Measurements from ENCODE around the gene ITGBL1. TPM values are rescaled to one million over a fixed set of nuclear protein-coding genes. Genes with fewer than 3 reads are reported as not detected.

ITGBL1 gene
- total and polyA plus RNA-seq, 2 donors (not counting 3 experiments of a cell fraction or from before 2014, with no cell fraction given), result 4.6 to 8.8 TPM

DNA sequence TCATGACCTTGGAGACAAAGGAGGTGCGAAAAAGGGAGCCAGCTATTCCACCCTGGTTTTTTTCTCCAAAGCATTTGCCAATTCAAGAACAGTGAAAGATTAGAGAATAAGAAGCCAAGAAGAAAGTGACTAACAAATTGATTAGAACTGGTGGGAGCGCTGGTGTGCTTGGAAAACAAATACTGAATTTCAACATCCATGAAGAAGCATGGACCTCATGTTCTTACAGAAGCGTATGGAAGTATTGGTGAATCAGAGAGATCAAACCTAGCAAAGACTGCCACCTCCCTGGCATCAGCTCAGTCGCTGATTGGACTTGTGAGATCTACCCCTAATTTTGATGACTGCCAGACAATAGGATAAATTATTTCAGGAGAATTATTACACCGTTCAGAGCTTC lies 195.3 kb downstream of the ITGBL1 start:
- no peak overlapping the region for H3K27ac ChIP-seq (ENCODE audit: insufficient read depth, low read depth, low read length)
- no peak overlapping the region for H3K4me3 ChIP-seq (replicated peaks in 1 of 3; ENCODE audit: insufficient read depth in 1 of 3, low read depth in 1 of 3, low read length in 3 of 3)
- FAIRE-seq (no peak), DNase-seq (ENCODE audit: low read depth, low spot score) (no peak)
- ChIA-PET CTCF (no interaction called here), POLR2A (no interaction called here)
- H3K79me2 ChIP-seq (ENCODE audit: control insufficient read depth, insufficient read depth, low read length), result no peaks in the 10 kb centered on the region
- TF ChIP-seq JUN (IDR thresholded peaks at IDR 0.05; ENCODE audit: borderline replicate concordance, insufficient read depth, insufficient read length, low read depth), result no peak
- TF ChIP-seq, protein P1, sequence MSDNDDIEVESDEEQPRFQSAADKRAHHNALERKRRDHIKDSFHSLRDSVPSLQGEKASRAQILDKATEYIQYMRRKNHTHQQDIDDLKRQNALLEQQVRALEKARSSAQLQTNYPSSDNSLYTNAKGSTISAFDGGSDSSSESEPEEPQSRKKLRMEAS (IDR thresholded peaks at IDR 0.05; ENCODE audit: insufficient read depth, insufficient read length), result no peak
- no peak for TF ChIP-seq MYC (IDR thresholded peaks at IDR 0.05; ENCODE audit: low read depth, low read length)
- TF ChIP-seq, protein P2, sequence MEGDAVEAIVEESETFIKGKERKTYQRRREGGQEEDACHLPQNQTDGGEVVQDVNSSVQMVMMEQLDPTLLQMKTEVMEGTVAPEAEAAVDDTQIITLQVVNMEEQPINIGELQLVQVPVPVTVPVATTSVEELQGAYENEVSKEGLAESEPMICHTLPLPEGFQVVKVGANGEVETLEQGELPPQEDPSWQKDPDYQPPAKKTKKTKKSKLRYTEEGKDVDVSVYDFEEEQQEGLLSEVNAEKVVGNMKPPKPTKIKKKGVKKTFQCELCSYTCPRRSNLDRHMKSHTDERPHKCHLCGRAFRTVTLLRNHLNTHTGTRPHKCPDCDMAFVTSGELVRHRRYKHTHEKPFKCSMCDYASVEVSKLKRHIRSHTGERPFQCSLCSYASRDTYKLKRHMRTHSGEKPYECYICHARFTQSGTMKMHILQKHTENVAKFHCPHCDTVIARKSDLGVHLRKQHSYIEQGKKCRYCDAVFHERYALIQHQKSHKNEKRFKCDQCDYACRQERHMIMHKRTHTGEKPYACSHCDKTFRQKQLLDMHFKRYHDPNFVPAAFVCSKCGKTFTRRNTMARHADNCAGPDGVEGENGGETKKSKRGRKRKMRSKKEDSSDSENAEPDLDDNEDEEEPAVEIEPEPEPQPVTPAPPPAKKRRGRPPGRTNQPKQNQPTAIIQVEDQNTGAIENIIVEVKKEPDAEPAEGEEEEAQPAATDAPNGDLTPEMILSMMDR (IDR thresholded peaks at IDR 0.05; ENCODE audit: extremely low read depth in 1 of 2, insufficient read depth in 1 of 2, low read depth in 1 of 2, low read length in 2 of 2), result no peak
- TF ChIP-seq POLR2AphosphoS5 (IDR thresholded peaks at IDR 0.05; ENCODE audit: insufficient read depth, low read depth, low read length), result no peak
- dilution Hi-C loops (cut with MboI; ENCODE audit: extremely low pct_ligation_motif_present, low sequenced_read_pairs) (no loop called here), intact Hi-C loops (cut with micrococcal nuclease) (no loop called here)
- no peak overlapping the region for H2AFZ ChIP-seq (ENCODE audit: low read depth, low read length)
- H3K9me1 ChIP-seq (replicated peaks; ENCODE audit: control insufficient read depth, extremely low read depth, insufficient read depth, low read length), result no peaks in the 10 kb centered on the region
- no peak overlapping the region for H3K9ac ChIP-seq (replicated peaks; ENCODE audit: extremely low read depth, insufficient read depth, low read length)
- BruUV-seq (replicated peaks), result no TSS peak
- H3K36me3 ChIP-seq (ENCODE audit: control insufficient read depth in 2 of 2, extremely low read depth in 1 of 2, insufficient read depth in 2 of 2, low read length in 2 of 2), result no peaks in the 10 kb centered on the region
- no peaks in the 10 kb centered on the region for H4K20me1 ChIP-seq (replicated peaks; ENCODE audit: control insufficient read depth, extremely low read depth, insufficient read depth, low read length)
- no peaks in the 10 kb centered on the region for H3K4me1 ChIP-seq (ENCODE audit: control insufficient read depth, extremely low read depth, insufficient read depth, low read length)
- no peaks in the 10 kb centered on the region for H3K27me3 ChIP-seq (ENCODE audit: control insufficient read depth in 2 of 2, insufficient read depth in 2 of 2, low read length in 2 of 2)
- H3K9me3 ChIP-seq (replicated peaks; ENCODE audit: control insufficient read depth, insufficient read depth, low read length), result no peaks in the 10 kb centered on the region
- no peak overlapping the region for H3K4me2 ChIP-seq (ENCODE audit: insufficient read depth, low read length)

Data from endothelial cell of umbilical vein (primary cell).